ENCODE measurements around the gene MPHOSPH9. TPM values are rescaled to one million over a fixed set of nuclear protein-coding genes. Genes with fewer than 3 reads are reported as not detected.

The MPHOSPH9 gene
- total and polyA plus RNA-seq, 8 donors: 3.3 to 13.4 (median 6.8) TPM

DNA sequence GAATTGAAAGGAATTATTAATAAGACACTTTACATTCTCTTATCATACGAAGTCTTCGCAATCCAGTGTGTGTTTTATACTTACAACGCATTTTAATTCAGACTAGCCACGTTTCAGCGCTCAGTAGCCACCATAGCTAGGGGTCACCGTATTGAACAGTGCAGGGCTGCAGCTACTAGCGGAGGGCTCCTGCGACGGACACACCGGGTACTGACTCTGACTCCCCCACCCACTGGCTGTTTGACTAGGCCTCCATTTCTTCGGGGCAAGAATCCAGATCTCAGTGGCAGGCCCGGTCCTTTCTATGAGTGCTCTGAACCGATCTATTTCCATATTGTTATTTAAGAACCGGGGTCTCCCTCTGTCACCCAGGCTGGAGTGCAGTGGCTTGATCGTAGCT lies 40.2 kb upstream of the MPHOSPH9 start:
- ATAC-seq (no peak), DNase-seq (peak in 1 of 6 donors; percentile 33), FAIRE-seq (no peak)
- H3K9me3 ChIP-seq: no peaks in the 10 kb centered on the region
- TF ChIP-seq, protein P1, sequence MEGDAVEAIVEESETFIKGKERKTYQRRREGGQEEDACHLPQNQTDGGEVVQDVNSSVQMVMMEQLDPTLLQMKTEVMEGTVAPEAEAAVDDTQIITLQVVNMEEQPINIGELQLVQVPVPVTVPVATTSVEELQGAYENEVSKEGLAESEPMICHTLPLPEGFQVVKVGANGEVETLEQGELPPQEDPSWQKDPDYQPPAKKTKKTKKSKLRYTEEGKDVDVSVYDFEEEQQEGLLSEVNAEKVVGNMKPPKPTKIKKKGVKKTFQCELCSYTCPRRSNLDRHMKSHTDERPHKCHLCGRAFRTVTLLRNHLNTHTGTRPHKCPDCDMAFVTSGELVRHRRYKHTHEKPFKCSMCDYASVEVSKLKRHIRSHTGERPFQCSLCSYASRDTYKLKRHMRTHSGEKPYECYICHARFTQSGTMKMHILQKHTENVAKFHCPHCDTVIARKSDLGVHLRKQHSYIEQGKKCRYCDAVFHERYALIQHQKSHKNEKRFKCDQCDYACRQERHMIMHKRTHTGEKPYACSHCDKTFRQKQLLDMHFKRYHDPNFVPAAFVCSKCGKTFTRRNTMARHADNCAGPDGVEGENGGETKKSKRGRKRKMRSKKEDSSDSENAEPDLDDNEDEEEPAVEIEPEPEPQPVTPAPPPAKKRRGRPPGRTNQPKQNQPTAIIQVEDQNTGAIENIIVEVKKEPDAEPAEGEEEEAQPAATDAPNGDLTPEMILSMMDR (IDR thresholded peaks at IDR 0.05): no peak
- H3K27me3 ChIP-seq: no peaks in the 10 kb centered on the region
- H3K4me1 ChIP-seq: peaks cover 0 to 4% (median 3%) of the 10 kb centered on the region in 3 donors
- WGBS, 2 donors: 86 to 89% methylated on average over 15 of the region's 15 CpGs
- no peak overlapping the region for H3K4me3 ChIP-seq
- H3K27ac ChIP-seq: no peak overlapping the region
- intact Hi-C loops (cut with DNase I): no loop called here
- H3K36me3 ChIP-seq: no peaks in the 10 kb centered on the region

DNA sequence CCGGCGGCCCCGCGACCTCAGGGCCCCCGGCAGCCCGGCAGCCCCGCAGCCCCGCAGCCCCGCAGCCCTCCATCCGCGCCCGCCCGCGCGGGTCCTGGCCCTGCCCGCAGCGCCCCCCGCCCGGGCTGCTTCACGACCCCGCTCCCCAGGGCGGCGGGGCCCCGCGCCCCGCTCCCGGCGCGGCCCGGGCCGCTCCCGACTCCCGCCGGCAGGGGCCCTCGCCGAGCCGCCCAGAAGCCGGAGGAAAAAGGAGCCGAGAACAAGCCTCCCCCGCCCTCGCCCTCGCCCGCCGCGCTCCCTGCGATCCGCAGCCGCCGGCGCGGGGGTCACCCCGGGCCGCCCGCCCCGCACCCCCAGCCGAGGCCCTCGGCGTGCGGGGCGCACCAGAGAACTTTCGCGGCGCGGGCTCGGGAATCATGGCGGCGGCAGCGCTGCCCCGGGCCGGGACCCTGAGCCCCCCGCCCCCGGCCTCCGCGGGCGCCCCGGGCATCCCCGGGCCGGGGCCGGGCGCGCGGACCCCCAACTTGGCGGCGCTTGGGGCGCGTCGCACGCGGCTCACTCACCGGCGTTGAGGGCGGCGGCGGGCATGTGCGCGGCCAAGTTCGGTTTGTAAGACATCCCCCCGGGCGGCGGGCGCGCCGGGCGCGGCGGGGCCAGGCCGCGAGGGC lies 38.2 kb upstream of the MPHOSPH9 start:
- FAIRE-seq (no peak), ATAC-seq (peak; percentile 71 to 81 (median 76)), DNase-seq (peak; percentile 65 to 90 (median 76))
- H3K36me3 ChIP-seq: no peaks in the 10 kb centered on the region
- peak overlapping the region; percentile 59 to 91 (median 81) for H3K4me3 ChIP-seq
- H3K4me1 ChIP-seq: peaks cover 0 to 4% (median 3%) of the 10 kb centered on the region in 3 donors
- intact Hi-C loops (cut with DNase I): no loop called here
- no peaks in the 10 kb centered on the region for H3K27me3 ChIP-seq
- no peaks in the 10 kb centered on the region for H3K9me3 ChIP-seq
- H3K27ac ChIP-seq: peak overlapping the region in 2 of 4 donors; percentile 58 to 79
- TF ChIP-seq, protein P1 (IDR thresholded peaks at IDR 0.05): peak in 3 of 4 donors; percentile 17 to 33 (median 22)
- WGBS, 2 donors: 1 to 3% methylated on average over 18 to 108 of the region's 108 CpGs

DNA sequence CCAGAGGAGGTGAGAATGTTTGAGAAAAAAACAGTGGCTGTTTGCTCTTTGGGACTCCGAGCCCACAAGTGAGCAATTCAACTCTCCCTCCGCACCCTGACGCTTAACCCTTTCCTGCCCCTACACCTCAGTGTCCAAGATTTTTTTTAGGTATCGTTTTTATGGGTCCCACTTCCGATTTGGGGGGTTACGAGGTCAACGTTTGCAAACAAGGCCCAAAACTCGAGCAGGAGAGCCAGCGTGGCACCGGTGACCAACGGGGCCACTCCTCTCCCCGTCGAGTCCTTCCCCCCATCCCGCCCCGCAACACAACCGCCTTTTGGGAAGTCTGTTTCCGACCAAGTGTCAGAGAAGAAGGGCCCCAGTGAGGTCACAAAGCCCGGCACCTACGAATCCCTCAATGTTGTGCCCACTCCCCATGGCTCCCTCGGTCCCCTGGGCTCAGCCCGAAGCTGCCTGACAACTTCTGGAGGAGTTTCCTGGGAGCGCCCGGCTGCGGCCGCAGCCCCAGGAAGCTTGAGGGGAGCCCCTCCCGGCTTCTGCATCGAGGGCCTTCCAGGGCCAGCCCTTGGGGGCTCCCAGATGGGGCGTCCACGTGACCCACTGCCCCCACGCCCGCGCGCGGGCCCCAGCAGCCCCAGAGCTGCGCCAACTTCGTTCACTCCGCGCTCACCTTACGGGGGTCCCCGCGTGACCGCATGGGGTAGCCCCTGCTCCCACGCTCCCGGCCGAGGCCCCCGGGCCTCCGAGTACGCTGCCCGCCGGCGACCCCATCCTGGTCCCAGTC lies 37.5 kb upstream of the MPHOSPH9 start:
- peaks cover 0 to 4% (median 3%) of the 10 kb centered on the region in 3 donors for H3K4me1 ChIP-seq
- peak overlapping the region; percentile 59 to 91 (median 81) for H3K4me3 ChIP-seq
- WGBS, 2 donors: 0 to 1% methylated on average over 40 to 51 of the region's 51 CpGs
- H3K36me3 ChIP-seq: no peaks in the 10 kb centered on the region
- TF ChIP-seq, protein P1 (IDR thresholded peaks at IDR 0.05): no peak
- H3K9me3 ChIP-seq: no peaks in the 10 kb centered on the region
- peak overlapping the region; percentile 62 to 79 (median 69) for H3K27ac ChIP-seq
- intact Hi-C loops (cut with DNase I): no loop called here
- peak in 3 of 6 donors; percentile 46 to 81 (median 68) for DNase-seq
- H3K27me3 ChIP-seq: no peaks in the 10 kb centered on the region
- ATAC-seq: peak; percentile 3 to 12 (median 7)
- FAIRE-seq: no peak

DNA sequence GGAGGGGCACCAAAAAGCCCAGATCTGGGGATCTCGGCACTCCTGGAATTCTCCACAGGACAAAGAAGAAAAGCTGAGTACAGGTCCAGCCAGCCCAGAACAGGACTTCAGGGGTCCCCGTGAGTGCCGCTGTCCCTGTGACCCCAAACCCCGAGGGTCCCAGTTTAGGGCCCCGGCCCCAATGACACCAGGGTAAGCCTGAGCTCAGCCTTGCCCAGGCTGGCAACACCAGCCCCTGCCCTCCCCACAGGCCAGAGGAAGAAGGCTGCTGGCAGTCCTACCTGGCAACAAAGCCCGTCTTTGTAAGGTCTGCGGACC lies 36.9 kb upstream of the MPHOSPH9 start:
- TF ChIP-seq, protein P1 (IDR thresholded peaks at IDR 0.05): no peak
- peak overlapping the region; percentile 62 to 79 (median 69) for H3K27ac ChIP-seq
- FAIRE-seq: no peak

More for the DNA sequence above, 36.9 kb upstream of the MPHOSPH9 start:
- H3K27me3 ChIP-seq: no peaks in the 10 kb centered on the region
- H3K4me3 ChIP-seq: peak overlapping the region; percentile 59 to 91 (median 81)
- 5 to 6% methylated on average over 7 of the region's 7 CpGs for WGBS, 2 donors
- ATAC-seq (peak in 3 of 4 donors; percentile 5 to 40 (median 7)), DNase-seq (peak in 1 of 6 donors; percentile 41)
- no peaks in the 10 kb centered on the region for H3K36me3 ChIP-seq
- peaks cover 0 to 4% (median 3%) of the 10 kb centered on the region in 3 donors for H3K4me1 ChIP-seq
- H3K9me3 ChIP-seq: no peaks in the 10 kb centered on the region
- intact Hi-C loops (cut with DNase I): no loop called here

All from pancreas (tissue), 10 donors.